Endothelial cell of umbilical vein (primary cell): ENCODE results near the gene OR2B6.

Experiments
- JUN ChIP-seq: IDR thresholded peaks from 2 replicates; pipeline ENCODE4 v1.6.1; 2011; ENCODE audit warnings: borderline replicate concordance, low read depth; ENCODE audit not compliant: insufficient read length, insufficient read depth
- POLR2A ChIP-seq: IDR thresholded peaks from 2 replicates; pipeline ENCODE4 v1.6.1; 2012; ENCODE audit warnings: low read depth, mild to moderate bottlenecking, control low read depth, low read length
- POLR2AphosphoS5 ChIP-seq: IDR thresholded peaks from 2 replicates; pipeline ENCODE4 v1.6.1; 2012; ENCODE audit warnings: low read depth, mild to moderate bottlenecking, control low read depth, low read length, moderate library complexity; ENCODE audit not compliant: insufficient read depth
- TF ChIP-seq, protein P1 (sequence below), 2 donors: IDR thresholded peaks; 1 replicate in 1 of 2; 2 replicates in 1 of 2; pipeline ENCODE4 v1.5.1; 2011; ENCODE audit warnings: low read length in 2 of 2, mild to moderate bottlenecking in 2 of 2, moderate library complexity in 2 of 2, control low read depth in 1 of 2, inconsistent platforms in 1 of 2, low read depth in 1 of 2; ENCODE audit not compliant: insufficient read depth in 1 of 2; ENCODE audit errors: extremely low read depth in 1 of 2

DNA sequence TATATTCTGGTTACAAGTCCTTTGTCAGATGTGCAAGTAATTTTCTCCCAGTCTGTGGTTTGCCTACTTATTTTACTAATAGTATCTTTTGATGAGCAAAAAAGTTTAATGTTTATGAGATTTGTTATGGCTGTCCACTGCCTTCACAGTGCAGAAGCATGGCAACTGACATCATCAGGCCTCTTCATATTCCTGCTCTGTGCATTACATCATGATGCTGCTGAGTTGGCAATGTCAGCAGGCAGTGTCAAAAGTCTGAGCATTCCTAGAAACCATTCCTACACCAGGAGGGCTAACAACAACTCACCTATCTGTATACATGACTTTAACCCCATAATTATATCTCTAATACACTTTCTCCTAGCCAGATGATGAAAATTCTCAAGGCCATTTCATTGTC, 34.1 kb upstream of the OR2B6 start:
- TF ChIP-seq, protein P1, sequence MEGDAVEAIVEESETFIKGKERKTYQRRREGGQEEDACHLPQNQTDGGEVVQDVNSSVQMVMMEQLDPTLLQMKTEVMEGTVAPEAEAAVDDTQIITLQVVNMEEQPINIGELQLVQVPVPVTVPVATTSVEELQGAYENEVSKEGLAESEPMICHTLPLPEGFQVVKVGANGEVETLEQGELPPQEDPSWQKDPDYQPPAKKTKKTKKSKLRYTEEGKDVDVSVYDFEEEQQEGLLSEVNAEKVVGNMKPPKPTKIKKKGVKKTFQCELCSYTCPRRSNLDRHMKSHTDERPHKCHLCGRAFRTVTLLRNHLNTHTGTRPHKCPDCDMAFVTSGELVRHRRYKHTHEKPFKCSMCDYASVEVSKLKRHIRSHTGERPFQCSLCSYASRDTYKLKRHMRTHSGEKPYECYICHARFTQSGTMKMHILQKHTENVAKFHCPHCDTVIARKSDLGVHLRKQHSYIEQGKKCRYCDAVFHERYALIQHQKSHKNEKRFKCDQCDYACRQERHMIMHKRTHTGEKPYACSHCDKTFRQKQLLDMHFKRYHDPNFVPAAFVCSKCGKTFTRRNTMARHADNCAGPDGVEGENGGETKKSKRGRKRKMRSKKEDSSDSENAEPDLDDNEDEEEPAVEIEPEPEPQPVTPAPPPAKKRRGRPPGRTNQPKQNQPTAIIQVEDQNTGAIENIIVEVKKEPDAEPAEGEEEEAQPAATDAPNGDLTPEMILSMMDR (IDR thresholded peaks at IDR 0.05; ENCODE audit: extremely low read depth in 1 of 2, insufficient read depth in 1 of 2, low read depth in 1 of 2, low read length in 2 of 2), result no peak
- TF ChIP-seq POLR2A, result no peak
- TF ChIP-seq POLR2AphosphoS5, result no peak
- no peak for TF ChIP-seq JUN
